VCaP (cell line): ENCODE results near the gene ABCA6.

Source experiments
- H3K27ac ChIP-seq: fragments of 450-650 bp; 2 replicates; pipeline ENCODE4 v1.5.1; 2017
- TF ChIP-seq, protein P1 (sequence below): fragments of 450-650 bp; conservative IDR thresholded peaks from 2 replicates; pipeline ENCODE4 v1.5.1; 2017; ENCODE audit warnings: mild to moderate bottlenecking, moderate library complexity

ABCA6 gene

DNA sequence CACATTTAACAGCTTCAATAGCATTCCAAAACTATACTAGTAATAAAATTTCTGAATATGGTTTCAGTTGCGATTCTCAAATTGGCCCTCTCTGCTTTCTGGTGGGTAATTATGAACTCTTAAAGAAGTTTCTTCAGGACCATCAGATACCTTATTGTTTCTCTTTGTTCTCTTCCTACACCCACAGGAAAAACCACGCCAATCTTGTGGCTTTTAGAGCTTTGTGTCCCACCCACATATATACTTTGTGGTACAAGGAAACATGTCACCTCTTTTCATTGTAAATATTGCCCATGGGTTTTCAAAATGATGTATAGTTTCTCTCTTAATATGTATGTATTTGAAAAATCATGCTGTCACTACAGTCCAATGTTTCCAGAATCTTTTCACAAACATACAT lies 93.1 kb downstream of the ABCA6 start:
- TF ChIP-seq, protein P1, sequence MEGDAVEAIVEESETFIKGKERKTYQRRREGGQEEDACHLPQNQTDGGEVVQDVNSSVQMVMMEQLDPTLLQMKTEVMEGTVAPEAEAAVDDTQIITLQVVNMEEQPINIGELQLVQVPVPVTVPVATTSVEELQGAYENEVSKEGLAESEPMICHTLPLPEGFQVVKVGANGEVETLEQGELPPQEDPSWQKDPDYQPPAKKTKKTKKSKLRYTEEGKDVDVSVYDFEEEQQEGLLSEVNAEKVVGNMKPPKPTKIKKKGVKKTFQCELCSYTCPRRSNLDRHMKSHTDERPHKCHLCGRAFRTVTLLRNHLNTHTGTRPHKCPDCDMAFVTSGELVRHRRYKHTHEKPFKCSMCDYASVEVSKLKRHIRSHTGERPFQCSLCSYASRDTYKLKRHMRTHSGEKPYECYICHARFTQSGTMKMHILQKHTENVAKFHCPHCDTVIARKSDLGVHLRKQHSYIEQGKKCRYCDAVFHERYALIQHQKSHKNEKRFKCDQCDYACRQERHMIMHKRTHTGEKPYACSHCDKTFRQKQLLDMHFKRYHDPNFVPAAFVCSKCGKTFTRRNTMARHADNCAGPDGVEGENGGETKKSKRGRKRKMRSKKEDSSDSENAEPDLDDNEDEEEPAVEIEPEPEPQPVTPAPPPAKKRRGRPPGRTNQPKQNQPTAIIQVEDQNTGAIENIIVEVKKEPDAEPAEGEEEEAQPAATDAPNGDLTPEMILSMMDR: no peak
- no peak overlapping the region for H3K27ac ChIP-seq

DNA sequence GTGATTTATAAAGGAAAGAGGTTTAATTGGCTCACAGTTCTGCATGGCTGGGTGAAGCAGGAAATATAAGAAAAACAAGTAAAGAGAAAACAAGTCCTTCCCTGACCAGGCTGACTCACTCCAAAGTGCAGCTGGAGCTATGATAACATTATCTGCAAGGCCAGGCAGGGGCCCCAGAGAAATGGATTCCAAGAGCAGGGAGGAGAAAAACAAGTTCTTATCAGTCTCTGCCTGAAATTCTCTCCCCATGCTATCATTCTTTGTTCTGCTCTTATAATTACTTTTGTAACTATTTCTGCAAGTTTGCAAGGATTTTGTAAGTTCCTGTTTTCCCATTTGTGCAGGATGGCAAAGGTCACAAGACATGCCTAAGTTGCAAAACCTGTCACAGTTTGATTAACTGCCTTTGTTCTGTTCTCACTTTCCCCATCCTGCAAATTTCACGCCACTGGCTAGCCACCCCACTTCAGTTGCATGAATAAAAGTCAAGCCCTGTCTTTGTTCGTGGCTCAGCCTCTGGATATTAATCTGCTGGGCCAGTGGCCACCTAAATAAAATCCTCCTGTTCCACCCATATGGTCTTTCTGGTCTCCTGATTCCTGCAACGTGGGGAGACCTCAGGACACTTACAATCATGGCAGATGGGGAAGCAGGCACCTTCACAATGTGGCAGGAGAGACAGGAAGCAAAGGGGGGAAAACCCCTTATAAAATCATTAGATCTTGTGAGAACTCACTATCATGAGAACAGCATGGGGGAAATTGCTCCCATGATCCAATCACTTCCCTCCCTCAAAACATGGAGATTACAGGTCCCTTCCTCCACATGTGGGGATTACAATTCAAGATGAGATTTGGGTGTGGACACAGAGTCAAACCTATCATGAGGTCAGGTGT lies 94.1 kb downstream of the ABCA6 start:
- TF ChIP-seq, protein P1: no peak
- H3K27ac ChIP-seq: no peak overlapping the region

DNA sequence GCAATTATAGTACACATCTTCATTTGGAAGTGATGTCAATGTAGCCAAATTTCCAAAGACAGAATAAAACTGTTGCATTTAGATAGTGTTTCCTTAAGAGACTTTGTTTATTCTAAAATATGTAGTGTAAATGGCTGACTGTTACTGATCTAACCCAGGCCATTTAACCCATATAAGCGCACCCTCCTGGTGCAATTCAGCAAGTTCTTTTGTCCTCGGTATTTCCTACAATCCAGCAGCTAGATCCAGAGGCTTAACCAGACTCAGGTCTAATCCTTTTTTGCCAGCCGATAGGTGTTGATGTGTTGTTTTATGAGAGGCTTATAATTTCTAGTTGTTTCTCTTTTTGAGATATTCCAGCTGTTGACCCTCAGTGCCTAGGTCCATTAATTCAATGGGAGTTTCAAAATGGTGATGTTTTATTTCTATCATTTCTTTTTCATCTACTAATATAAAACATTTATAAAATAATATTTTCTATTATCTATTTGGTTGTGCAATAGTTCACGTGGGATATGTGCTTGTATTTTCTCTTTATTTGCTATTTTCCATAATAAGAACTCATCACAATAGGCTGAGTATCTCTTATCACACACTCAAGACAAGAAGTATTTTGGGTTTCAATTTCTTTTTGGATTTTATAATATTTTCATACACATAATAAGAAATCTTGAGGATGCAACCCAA lies 95.4 kb downstream of the ABCA6 start:
- TF ChIP-seq, protein P1: no peak
- H3K27ac ChIP-seq: no peak overlapping the region

DNA sequence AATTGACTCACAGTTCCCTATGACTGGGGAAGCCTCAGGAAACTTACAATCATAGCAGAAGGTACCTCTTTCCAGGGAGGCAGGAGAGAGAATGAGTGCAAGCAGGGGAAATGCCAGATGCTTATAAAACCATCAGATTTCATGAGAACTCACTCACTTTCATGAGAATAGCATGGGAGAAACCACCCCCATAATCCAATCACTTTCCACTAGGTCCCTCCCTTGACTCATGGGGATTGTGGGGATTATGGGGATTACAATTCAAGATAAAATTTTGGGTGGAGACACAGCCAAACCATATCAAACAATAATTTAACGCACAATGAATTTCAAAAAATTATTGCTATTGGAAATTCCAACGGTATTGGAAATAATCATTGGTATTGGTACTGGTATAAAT lies 96.0 kb downstream of the ABCA6 start:
- H3K27ac ChIP-seq: no peak overlapping the region
- TF ChIP-seq, protein P1: no peak

DNA sequence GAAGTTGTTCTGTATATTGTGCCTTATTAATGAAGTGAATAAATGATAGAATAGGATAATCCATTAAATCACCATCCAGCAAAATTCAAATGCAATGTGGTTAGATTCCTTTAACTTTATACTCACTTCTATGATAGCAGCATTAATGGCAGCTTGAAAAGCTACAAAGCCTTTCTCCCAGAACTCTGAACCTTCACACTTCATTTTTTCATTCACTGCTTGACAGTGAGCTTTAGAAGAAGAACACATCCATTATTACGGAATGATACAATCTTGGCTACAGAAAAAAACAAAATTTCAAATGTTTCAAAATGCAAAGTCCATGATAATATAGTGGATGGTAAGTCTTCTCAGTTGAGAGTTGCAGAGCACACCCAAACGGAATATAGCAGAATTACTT lies 97.3 kb downstream of the ABCA6 start:
- TF ChIP-seq, protein P1: no peak
- H3K27ac ChIP-seq: no peak overlapping the region

DNA sequence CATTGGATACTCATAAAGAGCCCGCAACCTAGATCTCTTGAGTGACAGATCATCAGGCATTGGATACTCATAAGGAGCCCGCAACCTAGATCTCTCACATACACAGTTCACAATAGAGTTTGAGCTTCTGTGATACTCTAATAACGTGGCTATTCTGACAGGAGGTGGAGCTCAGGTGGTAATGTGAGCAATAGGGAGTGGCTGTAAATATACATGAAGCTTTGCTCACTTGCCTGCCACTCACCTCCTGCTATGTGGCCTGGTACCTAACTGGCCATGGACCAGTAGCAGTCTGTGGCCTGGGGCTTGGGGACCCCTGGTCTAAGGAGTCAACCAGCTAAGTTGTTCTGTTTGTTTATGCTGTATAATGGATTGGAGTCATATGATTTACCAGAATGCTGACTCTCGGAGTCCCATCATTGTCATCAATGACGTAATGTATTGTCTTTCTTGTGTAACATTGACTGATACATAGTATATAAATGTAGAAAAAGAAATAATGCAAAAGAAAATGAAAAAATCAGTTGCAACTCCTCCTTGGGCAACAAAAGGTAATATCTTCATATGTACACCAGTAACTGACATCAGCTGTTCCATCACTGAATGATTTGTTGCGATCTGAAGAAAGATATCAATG lies 98.5 kb downstream of the ABCA6 start:
- no peak overlapping the region for H3K27ac ChIP-seq
- TF ChIP-seq, protein P1: no peak

DNA sequence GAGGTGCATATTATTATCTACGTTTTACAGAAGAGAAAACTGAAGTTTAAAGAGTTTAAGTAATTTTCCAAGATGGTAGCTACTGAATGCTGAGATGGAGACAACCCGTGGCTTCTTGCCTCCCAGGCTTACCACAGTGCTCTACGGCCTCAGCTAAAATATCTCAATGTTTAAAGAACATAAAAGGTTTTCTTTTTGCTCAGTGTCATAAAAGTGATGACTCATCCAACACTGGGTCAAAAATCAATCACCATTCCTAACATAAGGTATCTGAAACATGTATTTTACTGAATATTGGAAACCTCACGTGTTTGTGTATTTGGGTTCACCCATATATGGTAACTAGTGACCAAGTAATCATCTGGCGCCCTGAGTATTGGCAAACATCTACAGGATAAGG lies 99.4 kb downstream of the ABCA6 start:
- no peak overlapping the region for H3K27ac ChIP-seq
- TF ChIP-seq, protein P1: no peak
